ENCODE data around the gene ZNF724. TPM values are rescaled to one million over a fixed set of nuclear protein-coding genes. Genes with fewer than 3 reads are reported as not detected.

Gene ZNF724
- total and polyA plus RNA-seq, 2 of the 13 experiments (the other 11 are each of a cell fraction or from before 2014, with no cell fraction given) = 1.5 to 15.0 TPM

DNA sequence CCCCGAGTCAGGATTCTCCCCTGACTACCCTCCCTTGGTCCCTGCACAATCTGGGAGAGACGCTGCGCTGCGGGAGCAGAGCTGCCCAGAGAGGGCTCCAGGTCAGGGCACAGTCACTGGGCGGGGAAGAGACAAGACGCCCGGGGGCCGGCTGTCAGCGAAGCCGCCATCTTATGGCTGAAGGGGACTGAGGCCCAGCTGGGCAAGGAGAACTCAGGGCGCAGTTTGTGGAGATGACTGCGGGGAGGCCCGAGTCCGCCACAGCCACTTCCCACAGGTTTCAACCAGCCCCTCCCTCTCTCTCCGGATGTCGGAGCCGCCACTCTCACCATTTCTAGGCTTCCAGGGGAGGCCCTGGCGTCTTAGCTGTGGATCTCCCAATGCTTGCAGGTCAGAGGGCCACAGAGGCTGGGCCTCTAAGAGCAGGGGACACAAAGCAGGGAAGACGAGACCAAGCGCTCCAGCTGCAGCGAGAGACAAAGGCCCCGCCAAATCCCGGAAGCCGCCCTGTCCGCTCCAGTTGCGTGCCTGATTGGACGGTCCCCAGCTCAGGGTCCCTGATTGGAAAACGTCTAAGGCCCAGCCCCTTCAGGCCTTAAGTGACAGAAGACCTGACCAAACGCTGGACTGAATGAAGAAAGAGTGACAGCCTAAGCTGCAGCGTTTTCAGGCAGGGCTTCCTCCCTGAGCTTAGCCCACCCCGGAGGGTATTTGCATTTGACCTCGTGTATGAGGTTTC is at the start of gene ZNF724 (continued):
- TF ChIP-seq ISL2 (CRISPR knock-in tag; IDR thresholded peaks at IDR 0.05) (0 out of 2 replicates have a peak, but pooled peaks have one; percentile 23), RXRA (CRISPR knock-in tag; IDR thresholded peaks at IDR 0.05) (peak; percentile 47; the same call in 1 of the 2 replicates), ZNF605 (CRISPR knock-in tag; IDR thresholded peaks at IDR 0.05) (peak; percentile 55; the same call in 1 of the 2 replicates), KLF12 (CRISPR knock-in tag; IDR thresholded peaks at IDR 0.05; ENCODE audit: borderline replicate concordance) (0 out of 2 replicates have a peak, but pooled peaks have one; percentile 25), PCBP1 (IDR thresholded peaks at IDR 0.05; ENCODE audit: borderline replicate concordance, low read depth, low read length) (peak; percentile 54; the same call in 1 of the 2 replicates), CHD2 (IDR thresholded peaks at IDR 0.05; ENCODE audit: low read depth, low read length) (peak; percentile 62; the same call in 1 of the 2 replicates), ZNF251 (CRISPR knock-in tag; IDR thresholded peaks at IDR 0.05) (no peak), TEAD2 (CRISPR knock-in tag; IDR thresholded peaks at IDR 0.05) (no peak), CHD4 (IDR thresholded peaks at IDR 0.05; ENCODE audit: borderline replicate concordance, low read length) (no peak), JUN (CRISPR knock-in tag; IDR thresholded peaks at IDR 0.05) (no peak), AKAP8 (CRISPR knock-in tag; IDR thresholded peaks at IDR 0.05) (no peak)
- TF ChIP-seq, protein P1, sequence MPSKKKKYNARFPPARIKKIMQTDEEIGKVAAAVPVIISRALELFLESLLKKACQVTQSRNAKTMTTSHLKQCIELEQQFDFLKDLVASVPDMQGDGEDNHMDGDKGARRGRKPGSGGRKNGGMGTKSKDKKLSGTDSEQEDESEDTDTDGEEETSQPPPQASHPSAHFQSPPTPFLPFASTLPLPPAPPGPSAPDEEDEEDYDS (CRISPR knock-in tag; IDR thresholded peaks at IDR 0.05) = no peak
- TF ChIP-seq, protein P2, sequence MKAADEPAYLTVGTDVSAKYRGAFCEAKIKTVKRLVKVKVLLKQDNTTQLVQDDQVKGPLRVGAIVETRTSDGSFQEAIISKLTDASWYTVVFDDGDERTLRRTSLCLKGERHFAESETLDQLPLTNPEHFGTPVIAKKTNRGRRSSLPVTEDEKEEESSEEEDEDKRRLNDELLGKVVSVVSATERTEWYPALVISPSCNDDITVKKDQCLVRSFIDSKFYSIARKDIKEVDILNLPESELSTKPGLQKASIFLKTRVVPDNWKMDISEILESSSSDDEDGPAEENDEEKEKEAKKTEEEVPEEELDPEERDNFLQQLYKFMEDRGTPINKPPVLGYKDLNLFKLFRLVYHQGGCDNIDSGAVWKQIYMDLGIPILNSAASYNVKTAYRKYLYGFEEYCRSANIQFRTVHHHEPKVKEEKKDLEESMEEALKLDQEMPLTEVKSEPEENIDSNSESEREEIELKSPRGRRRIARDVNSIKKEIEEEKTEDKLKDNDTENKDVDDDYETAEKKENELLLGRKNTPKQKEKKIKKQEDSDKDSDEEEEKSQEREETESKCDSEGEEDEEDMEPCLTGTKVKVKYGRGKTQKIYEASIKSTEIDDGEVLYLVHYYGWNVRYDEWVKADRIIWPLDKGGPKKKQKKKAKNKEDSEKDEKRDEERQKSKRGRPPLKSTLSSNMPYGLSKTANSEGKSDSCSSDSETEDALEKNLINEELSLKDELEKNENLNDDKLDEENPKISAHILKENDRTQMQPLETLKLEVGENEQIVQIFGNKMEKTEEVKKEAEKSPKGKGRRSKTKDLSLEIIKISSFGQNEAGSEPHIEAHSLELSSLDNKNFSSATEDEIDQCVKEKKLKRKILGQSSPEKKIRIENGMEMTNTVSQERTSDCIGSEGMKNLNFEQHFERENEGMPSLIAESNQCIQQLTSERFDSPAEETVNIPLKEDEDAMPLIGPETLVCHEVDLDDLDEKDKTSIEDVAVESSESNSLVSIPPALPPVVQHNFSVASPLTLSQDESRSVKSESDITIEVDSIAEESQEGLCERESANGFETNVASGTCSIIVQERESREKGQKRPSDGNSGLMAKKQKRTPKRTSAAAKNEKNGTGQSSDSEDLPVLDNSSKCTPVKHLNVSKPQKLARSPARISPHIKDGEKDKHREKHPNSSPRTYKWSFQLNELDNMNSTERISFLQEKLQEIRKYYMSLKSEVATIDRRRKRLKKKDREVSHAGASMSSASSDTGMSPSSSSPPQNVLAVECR (CRISPR knock-in tag; IDR thresholded peaks at IDR 0.05; ENCODE audit: borderline replicate concordance) = peak; percentile 93
- TF ChIP-seq, protein P3, sequence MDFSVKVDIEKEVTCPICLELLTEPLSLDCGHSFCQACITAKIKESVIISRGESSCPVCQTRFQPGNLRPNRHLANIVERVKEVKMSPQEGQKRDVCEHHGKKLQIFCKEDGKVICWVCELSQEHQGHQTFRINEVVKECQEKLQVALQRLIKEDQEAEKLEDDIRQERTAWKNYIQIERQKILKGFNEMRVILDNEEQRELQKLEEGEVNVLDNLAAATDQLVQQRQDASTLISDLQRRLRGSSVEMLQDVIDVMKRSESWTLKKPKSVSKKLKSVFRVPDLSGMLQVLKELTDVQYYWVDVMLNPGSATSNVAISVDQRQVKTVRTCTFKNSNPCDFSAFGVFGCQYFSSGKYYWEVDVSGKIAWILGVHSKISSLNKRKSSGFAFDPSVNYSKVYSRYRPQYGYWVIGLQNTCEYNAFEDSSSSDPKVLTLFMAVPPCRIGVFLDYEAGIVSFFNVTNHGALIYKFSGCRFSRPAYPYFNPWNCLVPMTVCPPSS (IDR thresholded peaks at IDR 0.05) = no peak
- TF ChIP-seq, protein P4, sequence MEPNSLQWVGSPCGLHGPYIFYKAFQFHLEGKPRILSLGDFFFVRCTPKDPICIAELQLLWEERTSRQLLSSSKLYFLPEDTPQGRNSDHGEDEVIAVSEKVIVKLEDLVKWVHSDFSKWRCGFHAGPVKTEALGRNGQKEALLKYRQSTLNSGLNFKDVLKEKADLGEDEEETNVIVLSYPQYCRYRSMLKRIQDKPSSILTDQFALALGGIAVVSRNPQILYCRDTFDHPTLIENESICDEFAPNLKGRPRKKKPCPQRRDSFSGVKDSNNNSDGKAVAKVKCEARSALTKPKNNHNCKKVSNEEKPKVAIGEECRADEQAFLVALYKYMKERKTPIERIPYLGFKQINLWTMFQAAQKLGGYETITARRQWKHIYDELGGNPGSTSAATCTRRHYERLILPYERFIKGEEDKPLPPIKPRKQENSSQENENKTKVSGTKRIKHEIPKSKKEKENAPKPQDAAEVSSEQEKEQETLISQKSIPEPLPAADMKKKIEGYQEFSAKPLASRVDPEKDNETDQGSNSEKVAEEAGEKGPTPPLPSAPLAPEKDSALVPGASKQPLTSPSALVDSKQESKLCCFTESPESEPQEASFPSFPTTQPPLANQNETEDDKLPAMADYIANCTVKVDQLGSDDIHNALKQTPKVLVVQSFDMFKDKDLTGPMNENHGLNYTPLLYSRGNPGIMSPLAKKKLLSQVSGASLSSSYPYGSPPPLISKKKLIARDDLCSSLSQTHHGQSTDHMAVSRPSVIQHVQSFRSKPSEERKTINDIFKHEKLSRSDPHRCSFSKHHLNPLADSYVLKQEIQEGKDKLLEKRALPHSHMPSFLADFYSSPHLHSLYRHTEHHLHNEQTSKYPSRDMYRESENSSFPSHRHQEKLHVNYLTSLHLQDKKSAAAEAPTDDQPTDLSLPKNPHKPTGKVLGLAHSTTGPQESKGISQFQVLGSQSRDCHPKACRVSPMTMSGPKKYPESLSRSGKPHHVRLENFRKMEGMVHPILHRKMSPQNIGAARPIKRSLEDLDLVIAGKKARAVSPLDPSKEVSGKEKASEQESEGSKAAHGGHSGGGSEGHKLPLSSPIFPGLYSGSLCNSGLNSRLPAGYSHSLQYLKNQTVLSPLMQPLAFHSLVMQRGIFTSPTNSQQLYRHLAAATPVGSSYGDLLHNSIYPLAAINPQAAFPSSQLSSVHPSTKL (CRISPR knock-in tag; IDR thresholded peaks at IDR 0.05) = no peak
- TF ChIP-seq, protein P5, sequence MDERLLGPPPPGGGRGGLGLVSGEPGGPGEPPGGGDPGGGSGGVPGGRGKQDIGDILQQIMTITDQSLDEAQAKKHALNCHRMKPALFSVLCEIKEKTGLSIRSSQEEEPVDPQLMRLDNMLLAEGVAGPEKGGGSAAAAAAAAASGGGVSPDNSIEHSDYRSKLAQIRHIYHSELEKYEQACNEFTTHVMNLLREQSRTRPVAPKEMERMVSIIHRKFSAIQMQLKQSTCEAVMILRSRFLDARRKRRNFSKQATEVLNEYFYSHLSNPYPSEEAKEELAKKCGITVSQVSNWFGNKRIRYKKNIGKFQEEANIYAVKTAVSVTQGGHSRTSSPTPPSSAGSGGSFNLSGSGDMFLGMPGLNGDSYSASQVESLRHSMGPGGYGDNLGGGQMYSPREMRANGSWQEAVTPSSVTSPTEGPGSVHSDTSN (CRISPR knock-in tag; IDR thresholded peaks at IDR 0.05) = peak; percentile 97
- TF ChIP-seq, protein P6, sequence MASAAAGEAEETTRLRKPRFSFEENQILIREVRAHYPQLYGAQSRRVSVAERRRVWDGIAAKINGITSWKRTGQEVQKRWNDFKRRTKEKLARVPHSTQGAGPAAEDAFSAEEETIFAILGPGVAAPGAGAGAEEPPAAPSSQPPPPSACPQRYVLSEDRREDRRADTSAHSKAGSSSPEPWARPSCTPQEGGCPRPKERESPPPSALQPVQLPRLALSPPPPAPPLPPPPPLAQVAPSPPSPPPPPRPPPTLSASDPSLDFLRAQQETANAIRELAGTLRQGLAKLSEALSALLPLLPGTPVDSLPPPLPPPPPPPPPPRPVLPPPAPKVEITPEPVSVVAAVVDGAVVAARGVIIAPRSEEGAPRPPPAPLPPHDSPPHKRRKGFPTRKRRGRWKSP (CRISPR knock-in tag; IDR thresholded peaks at IDR 0.05) = peak; percentile 79
